DMS153 (cell line): ENCODE measurements around the gene IFNL1.
"Not testable (repeated sequence)": the region's sequence is repeated elsewhere in the genome, so short reads cannot be mapped to it uniquely, and the experiment has no call there.

Experiments used
- DNase-seq: peaks from one replicate; lab custom pipeline; 2025; lab: John Stamatoyannopoulos, UW

Gene IFNL1

DNA sequence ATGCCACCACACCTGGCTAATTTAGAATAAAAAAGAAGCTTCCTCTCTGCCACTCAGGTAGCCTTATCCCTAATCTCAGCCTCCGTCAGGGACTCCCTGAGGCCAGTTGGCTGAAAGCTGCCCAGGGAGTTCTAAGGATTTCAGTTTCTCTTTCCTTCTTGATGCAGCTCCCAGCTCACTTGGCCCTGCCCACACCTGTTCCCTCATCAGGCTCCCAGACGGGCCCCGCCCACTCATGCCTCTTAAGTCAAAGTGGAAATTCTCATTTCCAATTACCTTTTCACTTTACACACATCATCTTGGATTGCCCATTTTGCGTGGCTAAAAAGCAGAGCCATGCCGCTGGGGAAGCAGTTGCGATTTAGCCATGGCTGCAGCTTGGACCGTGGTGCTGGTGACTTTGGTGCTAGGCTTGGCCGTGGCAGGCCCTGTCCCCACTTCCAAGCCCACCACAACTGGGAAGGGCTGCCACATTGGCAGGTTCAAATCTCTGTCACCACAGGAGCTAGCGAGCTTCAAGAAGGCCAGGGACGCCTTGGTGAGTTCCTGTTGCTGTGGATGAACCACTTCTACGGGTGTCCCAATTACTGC lies at the start of gene IFNL1:
Gene IFNL1, plus strand, starts transcription at position 353 of the 591 bp plus-strand sequence. Its CDS starts 15 bp downstream, at position 368.
- no peak for DNase-seq

DNA sequence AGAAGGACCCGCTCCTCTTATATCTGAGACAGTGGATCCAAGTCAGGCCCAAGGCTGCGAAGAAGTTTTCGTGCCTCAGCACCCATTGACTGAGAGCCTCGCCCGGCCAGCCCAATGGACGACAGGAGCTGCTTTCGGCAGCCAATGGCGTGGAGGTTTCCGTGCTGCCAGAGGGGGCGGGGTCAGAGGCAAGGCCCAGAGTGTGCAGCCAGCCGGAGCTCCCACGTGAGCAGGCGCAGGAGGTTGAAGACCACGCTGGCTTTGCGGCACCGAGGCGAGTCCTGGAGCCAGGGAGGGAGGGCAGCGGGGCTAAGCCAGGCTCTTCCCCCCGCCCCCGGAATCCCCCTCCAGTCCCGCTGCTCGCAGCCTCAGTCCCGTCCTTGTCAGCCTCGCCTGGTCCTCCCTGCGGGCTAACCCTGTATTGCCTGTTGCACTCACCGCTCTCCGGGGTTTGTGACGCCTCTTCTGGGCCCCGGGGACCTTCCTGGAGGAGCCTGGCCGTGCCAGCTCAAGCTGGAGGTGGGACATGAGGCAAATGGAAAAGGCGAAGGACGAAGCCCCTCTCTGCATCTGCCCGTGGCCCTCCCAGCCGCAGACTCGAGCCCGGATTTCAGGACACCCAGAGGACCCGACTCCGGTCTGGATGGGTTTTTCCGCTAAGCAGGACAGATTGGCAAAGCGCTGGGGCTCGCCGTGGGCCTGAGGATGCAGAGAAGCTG lies 49.1 kb upstream of the IFNL1 start:
- DNase-seq = peak; percentile 3

DNA sequence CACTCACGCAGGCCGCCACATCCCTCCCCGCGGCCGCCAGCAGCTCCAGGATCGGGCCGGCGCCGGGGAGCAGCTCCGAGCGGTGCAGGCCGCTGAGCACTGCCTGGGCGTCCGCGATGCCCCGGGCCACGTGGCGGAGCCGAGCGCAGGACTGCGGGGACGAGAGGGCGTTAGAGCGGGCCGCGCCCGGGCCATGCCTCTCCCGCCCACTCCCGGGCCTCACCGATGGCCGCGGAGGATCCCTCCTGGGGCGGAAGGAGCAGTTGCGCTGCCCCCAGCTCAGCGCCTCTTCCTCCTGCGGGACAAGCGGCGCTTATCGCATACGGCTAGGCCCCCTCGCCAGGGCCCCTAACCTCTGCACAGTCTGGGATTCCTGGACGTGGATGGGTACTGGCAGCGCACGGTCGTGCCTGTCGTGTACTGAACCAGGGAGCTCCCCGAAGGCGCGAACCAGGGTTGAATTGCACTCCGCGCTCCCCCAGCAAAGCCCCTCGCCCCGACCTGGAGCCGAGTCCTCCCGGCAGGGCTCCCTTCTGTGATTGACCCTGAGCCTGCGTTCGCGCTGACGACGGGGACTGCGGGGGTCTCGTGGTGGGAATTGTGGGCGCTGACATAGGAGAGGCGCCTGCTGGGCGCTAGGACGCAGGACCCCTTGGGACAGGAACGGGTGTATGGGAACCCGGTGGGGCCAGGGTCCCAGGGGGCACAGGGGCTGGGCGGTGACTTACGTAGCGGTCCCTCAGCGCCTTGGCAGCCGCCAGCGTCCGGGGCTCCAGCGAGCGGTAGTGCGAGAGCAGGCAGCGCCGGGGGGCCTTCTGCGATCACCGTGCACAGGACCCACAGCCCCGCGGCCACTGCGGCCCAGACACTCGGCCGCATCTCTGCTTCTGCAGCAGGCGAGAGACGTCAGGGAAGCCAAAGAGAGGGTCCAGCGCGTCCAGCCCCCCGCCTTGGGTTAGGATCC lies 48.2 kb upstream of the IFNL1 start:
- no peak for DNase-seq

DNA sequence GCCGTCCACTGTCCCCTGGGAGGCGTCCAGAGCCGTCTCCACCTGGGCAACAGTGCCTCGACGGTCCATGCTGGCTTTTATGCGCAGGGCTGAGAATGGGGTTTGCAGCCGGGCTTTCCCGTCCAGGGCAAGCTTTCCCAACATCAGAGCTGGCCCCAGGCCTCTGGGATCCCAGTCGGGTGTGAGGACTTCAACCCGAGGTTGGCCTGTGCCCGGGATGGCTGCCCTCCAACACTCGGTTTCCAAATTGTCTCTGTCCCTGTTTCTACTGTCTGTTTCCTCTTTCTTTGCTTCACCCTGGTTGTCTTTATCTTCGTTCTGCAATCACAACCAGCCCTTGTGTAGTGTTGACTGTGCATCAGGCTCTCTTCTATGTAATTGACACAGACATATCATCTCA lies 47.4 kb upstream of the IFNL1 start, which contains the start of gene IFNL4:
Gene IFNL4, minus strand, starts transcription at position 51 of the 400 bp plus-strand sequence.
- no peak for DNase-seq

DNA sequence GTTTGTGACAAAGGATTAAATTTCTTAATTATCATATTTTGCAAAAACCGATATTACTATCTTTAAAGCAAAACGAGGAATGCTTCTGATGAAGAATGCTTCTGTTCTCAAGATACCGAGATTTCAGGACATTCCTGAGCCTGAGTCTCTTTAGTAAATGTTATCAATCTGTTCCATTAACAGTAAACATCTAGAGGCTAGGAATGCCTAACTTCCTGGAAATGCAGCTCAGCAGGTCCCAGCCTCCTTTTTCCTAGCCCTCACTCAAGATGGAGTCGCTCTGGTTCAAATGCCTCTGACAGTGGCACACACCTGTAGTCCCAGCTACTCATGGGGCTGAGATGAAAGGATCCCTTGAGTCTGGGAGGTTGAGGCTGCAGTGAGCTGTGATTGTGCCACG lies 45.1 kb upstream of the IFNL1 start:
- no peak for DNase-seq

DNA sequence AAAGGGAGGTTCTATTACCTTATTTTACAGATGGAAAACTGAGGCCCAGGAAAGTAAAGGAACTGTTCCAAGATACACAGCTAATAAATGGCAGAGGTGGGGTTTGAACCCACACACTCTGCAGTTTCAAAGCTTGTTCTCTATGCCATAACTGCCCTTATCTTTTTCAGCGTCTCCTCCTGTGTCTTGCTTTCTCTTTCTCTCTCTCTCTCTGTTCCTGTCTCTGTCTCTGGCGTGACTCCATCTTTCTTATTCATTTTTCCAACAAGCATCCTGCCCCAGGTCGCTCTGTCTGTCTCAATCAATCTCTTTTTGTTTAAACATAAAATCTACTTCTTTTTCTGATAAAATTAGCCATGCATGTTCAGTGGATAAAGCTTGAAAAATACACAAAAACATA lies 44.4 kb upstream of the IFNL1 start:
- DNase-seq = no peak

DNA sequence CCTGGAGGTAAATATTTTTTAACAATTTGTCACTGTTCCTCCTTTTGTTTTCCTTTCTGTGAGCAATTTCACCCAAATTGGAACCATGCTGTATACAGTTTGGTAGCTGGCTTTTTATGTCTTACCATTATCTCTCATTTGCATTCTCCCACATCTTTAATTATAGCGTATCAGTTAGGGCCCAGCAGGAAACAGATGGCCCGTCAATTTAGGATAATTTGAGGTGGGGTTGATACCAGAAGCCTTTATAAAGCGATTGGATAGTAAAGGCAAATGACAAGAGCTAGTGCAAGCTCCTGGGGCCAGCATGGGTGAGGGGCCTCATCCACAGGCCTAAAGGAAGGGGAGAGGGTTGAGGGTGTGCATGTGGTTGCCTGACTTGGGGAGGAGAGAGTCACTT lies 43.7 kb upstream of the IFNL1 start:
- DNase-seq = no peak

DNA sequence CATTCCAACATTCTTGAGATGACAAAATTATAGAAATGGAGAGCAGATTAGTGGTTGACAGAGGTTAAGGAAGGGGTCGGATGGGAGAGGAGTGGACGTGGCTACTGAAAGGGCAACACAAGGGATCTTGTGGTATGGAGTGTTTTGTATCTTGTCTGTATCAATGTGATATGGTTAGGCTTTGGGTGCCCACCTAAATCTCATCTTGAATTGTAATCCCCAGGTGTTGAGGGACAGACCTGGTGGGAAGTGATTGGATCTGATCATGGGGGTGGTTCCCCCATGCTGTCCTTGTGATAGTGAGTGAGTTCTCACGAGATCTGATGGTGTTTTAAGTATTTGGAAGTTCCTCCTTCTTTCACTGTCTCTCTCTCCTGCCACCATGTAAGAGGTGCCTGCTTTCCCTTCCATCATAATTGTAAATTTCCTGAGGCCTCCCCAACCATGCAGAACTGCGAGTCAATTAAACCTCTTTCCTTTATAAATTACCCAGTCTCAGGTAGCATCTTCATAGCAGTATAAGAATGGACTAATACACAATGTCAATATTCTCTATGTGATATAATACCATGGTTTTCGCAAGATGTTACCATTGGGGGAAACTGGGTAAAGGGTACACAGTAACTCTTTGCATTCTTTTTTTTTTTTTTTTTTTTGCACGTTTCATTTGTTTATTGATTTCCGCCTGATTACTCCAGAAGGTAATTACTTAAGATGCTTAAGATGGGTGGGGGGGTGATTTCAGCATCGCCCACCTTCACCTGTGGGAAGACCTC lies 42.6 kb upstream of the IFNL1 start:
- DNase-seq = no peak

DNA sequence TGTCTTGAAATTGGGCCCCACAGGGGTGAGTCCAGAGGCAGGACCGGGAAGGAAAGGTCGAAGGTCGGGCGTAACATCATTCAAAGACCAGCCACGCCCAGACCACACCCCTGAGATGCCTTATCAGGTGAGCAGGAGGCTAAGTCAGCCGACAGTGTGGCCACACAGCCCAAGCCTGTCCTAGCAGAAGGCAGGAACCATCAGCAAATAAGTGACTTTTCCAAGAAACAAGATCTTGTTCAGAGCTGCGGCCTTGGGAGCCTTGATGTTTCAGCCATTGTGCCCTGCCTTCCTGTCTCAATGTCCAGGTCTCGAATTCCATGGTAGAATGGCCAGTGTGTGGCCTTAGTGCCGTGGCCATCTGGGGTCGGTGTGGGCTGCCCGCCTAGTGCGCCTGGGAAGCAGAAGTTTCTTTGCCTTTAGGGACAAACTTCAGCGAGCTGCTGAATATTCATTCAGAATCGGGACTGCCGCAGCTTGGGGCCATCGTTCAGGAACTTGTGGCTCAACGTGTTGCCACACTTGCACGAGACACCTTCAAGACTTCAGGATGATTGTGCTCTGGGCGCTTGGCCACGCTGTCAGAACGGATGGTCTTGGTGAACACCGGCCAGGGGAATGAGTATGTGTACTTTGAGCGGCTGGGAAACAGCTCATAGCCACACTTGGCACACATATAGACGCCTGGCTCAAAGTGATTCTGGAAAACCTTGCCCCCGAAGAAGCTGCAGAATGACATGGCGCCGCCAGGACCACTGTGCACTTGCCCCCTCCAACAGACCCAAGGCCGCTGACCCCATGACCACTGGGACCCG lies 41.5 kb upstream of the IFNL1 start:
- DNase-seq = no peak

DNA sequence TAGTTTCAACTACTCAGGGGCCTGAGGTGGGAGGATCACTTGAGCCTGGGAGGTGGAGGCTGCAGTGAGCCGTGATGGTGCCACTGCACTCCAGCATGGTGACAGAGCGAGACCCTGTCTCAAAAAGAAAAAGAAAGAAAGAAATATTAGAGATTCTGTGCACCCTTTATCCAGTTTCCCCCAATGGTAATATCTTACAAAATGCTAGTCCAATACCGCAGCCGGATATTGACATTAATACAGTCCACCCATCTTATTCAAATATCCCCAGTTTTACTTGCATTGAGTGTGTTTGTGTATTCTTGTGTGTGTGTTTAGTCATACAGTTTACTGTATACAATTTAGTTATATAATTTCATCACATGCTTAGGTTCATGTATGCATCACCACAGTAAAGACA lies 39.0 kb upstream of the IFNL1 start:
- no peak for DNase-seq

DNA sequence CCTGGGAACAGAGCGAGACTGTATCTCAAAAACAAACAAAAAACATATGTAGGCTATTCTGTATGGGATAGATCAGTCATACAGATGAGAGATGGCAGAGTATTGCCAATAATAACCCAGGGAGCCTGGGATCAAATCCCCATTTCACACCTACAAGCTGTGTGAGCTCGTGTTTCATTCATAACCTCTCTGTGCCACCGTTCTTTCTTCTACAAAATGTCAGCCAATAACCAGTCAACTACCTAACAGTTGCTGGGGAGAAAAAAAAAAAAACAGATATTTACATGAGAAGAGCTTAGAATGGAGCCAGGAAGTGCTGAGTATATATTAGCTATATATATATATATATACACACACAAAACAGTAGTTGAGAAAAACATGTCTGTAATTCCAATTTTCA lies 34.5 kb upstream of the IFNL1 start:
- DNase-seq = no peak

DNA sequence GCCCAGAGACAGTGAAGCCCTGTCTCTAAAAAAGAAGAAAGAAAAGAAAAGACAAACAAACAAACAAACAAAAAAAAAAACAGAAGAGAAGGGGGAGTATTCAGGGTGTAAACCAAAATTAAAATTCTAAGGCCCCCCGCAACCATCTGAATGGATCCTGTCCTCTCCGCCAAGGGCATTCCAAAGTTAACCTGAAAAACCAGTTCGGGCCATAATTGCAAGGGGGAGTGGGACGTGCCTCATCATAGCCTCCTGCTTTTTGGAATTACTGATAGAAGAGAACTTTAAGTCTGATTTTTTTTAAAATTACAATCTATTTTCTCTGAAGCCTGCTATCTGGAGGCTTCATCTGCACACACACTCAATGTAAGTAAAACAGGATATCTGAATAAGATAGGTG lies 33.7 kb upstream of the IFNL1 start:
- DNase-seq = no peak

DNA sequence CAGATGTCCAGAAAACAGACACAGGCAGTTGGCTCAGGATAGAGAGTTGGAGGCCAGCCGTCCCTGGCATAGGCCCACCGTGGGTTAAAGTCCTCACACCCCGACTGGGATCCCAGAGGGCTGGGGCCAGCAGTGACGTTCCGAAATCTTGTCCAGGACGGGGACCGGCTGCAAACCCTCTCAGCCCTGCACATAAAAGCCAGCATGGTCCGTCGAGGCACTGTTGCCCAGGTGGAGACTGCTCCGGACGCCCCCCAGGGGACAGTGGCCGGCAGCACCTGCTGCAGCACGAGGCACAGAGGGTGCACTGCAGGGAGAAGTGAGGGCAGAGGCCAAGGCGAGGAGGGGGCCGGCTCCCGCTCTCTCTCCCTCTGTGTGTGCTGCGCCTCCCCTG lies 32.3 kb upstream of the IFNL1 start:
- no peak for DNase-seq

DNA sequence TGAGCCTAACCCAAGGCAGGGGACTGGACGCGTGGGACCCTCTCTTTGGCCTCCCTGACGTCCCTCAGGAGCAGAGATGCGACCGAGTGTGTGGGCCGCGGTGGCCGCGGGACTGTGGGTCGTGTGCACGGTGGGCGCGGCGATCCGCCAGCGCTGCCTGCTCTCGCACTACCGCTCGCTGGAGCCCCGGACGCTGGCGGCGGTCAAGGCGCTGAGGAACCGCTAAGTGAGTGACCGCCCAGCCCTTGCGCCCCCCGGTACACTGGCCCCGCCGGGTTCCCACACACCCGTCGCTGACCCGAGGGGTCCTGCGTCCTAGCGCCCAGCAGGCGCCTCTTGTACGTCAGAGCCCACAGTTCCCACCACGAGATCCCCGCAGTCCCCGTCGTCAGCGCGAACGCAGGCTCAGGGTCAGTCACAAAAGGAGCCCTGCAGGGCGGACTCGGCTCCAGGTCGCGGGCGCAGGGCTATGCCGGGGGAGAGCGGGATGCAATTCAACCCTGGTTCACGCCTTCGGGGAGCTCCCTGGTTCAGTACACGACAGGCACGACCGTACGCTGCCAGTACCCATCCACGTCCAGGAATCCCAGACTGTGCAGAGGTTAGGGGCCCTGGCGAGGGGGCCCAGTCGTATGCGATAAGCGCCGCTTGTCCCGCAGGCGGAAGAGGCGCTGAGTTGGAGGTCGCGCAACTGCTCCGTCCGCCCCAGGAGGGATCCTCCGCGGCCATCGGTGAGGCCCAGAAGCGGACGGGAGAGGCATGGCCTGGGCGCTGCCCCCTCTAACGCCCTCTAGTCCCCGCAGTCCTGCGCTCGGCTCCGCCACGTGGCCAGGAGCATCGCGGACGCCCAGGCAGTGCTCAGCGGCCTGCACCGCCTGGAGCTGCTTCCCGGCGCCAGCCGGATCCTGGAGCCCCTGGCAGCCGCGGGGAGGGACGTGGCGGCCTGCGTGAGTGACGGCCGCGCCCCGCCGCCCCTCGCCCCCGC lies 31.6 kb upstream of the IFNL1 start:
- DNase-seq = no peak

DNA sequence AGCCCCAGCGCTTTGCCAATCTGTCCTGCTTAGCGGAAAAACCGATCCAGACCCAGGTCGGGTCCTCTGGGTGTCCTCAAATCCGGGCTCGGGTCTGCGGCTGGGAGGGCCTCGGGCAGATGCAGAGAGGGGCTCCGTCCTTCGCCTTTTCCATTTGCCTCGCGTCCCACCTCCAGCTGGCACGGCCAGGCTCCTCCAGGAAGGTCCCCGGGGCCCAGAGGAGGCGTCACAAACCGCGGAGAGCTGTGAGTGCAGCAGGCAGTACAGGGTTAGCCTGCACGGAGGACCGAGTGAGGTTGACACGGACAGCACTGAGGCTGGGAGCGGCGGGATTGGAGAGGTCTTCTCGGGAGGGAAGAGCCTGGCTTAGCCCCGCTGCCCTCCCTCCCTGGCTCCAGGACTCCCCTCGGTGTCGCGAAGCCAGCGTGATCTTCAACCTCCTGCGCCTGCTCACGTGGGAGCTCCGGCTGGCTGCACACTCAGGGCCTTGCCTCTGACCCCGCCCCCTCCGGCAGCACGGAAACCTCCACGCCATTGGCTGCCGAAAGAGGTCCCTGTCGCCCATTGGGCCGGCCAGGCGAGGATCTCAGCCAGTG lies 30.8 kb upstream of the IFNL1 start:
- DNase-seq = peak; percentile 10

DNA sequence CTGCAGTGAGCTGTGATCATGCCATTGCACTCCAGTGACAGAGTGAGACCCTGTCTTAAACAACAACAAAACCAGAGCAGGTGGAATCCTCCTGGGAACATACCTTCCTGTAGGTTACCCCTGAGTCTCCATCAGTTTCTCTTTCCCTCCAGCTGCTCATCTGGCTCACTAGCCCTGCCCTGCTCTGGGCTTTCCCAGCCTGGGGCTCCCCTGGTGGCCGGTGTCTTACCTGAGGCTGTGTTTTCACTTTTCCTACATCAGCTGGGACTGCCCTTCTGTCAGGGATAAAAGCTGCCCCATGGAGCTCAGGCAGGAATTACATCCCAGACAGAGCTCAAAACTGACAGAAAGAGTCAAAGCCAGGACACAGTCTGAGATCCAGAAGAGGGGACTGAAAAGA lies 28.1 kb upstream of the IFNL1 start, which contains the start of gene IFNL2:
Gene IFNL2, plus strand, starts transcription at position 312 of the 400 bp plus-strand sequence. CDS start 173 bp downstream, outside the sequence.
- DNase-seq = not testable (repeated sequence)

DNA sequence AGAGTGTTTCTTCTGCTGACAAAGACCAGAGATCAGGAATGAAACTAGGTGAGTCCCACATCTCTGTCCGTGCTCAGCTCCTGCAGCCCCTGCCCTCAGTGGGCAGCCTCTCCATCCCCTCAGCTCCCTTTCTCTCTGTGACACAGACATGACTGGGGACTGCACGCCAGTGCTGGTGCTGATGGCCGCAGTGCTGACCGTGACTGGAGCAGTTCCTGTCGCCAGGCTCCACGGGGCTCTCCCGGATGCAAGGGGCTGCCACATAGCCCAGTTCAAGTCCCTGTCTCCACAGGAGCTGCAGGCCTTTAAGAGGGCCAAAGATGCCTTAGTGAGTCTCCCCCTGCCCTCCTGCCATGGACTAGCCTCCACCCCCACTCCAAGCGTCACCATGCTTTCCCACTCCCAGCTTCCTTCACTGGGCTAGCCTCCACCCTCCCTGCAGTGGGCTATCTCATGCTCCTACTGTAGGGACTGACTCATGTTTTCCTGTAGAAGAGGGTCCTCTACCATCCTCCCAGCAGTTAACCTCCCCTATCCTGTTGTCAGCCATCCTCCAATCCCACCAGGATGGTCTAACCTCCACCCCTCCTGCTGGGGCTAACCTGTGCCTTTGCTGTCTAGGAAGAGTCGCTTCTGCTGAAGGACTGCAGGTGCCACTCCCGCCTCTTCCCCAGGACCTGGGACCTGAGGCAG lies 27.5 kb upstream of the IFNL1 start:
- not testable (repeated sequence) for DNase-seq

DNA sequence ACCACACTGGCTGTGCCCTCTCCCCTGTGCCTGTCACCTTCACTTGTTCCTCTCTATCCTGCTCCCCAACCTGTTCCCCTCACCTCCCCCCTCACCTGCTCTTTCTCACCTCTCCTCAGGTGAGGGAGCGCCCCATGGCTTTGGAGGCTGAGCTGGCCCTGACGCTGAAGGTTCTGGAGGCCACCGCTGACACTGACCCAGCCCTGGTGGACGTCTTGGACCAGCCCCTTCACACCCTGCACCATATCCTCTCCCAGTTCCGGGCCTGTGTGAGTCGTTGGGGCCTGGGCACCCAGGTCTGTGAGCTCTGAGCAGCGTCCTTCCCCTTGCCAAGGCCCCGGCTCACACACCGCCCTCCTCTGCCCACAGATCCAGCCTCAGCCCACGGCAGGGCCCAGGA lies 26.8 kb upstream of the IFNL1 start:
- not testable (repeated sequence) for DNase-seq
